Measurements from ENCODE around the gene PITX1.

The PITX1 gene

GRCh38 chr5:135066781-135067180 lies 32.8 kb upstream of the PITX1 start:
- H3K27ac ChIP-seq: no peak overlapping the region
- no peak for TF ChIP-seq CTCF (conservative IDR thresholded peaks at IDR 0.05)

- no peak for TF ChIP-seq CTCF (conservative IDR thresholded peaks at IDR 0.05)
- peak overlapping the region; percentile 15; the same call in 1 of the 2 replicates for H3K27ac ChIP-seq
Measured at GRCh38 chr5:135065306-135066265, 31.6 kb upstream of the PITX1 start.

GRCh38 chr5:135064235-135064570 lies 30.2 kb upstream of the PITX1 start:
- H3K27ac ChIP-seq: no peak overlapping the region
- no peak for TF ChIP-seq CTCF (conservative IDR thresholded peaks at IDR 0.05)

GRCh38 chr5:135063511-135064234 lies 29.6 kb upstream of the PITX1 start:
- H3K27ac ChIP-seq: no peak overlapping the region
- no peak for TF ChIP-seq CTCF (conservative IDR thresholded peaks at IDR 0.05)

- H3K27ac ChIP-seq: no peak overlapping the region
- TF ChIP-seq CTCF (conservative IDR thresholded peaks at IDR 0.05): no peak
Measured at GRCh38 chr5:135063056-135063445, 29.0 kb upstream of the PITX1 start.

GRCh38 chr5:135062216-135063055 lies 28.4 kb upstream of the PITX1 start:
- no peak for TF ChIP-seq CTCF (conservative IDR thresholded peaks at IDR 0.05)

GRCh38 chr5:135061001-135061400 lies 27.0 kb upstream of the PITX1 start:
- H3K27ac ChIP-seq: no peak overlapping the region
- no peak for TF ChIP-seq CTCF (conservative IDR thresholded peaks at IDR 0.05)

More at GRCh38 chr5:135062216-135063055, 28.4 kb upstream of the PITX1 start:
- H3K27ac ChIP-seq: no peak overlapping the region

All from VCaP (cell line).